ENCODE data around the gene PTPN1.

GRCh38 chr20:50512323-50512722, 2.1 kb downstream of the PTPN1 start:
- TF ChIP-seq, protein P1, sequence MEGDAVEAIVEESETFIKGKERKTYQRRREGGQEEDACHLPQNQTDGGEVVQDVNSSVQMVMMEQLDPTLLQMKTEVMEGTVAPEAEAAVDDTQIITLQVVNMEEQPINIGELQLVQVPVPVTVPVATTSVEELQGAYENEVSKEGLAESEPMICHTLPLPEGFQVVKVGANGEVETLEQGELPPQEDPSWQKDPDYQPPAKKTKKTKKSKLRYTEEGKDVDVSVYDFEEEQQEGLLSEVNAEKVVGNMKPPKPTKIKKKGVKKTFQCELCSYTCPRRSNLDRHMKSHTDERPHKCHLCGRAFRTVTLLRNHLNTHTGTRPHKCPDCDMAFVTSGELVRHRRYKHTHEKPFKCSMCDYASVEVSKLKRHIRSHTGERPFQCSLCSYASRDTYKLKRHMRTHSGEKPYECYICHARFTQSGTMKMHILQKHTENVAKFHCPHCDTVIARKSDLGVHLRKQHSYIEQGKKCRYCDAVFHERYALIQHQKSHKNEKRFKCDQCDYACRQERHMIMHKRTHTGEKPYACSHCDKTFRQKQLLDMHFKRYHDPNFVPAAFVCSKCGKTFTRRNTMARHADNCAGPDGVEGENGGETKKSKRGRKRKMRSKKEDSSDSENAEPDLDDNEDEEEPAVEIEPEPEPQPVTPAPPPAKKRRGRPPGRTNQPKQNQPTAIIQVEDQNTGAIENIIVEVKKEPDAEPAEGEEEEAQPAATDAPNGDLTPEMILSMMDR (IDR thresholded peaks at IDR 0.05): no peak
- TF ChIP-seq RAD21 (IDR thresholded peaks at IDR 0.05; ENCODE audit: low read length) (no peak), ZBTB33 (IDR thresholded peaks at IDR 0.05; ENCODE audit: borderline replicate concordance, low read depth) (no peak), MXI1 (IDR thresholded peaks at IDR 0.05; ENCODE audit: low read depth, low read length) (no peak), MAX (IDR thresholded peaks at IDR 0.05; ENCODE audit: low read depth) (no peak), CHD2 (IDR thresholded peaks at IDR 0.05; ENCODE audit: low read length, partially characterized antibody) (no peak), YY1 (IDR thresholded peaks at IDR 0.05; ENCODE audit: low read depth) (no peak), POLR2AphosphoS5 (IDR thresholded peaks at IDR 0.05; ENCODE audit: low read depth, low read length) (no peak), FOXJ3 (CRISPR knock-in tag; IDR thresholded peaks at IDR 0.05) (no peak), MEF2A (IDR thresholded peaks at IDR 0.05; ENCODE audit: borderline replicate concordance, low read depth) (no peak), IRF3 (IDR thresholded peaks at IDR 0.05; ENCODE audit: low read depth, low read length) (no peak), NFIC (IDR thresholded peaks at IDR 0.05; ENCODE audit: borderline replicate concordance) (no peak), EP300 (IDR thresholded peaks at IDR 0.05; ENCODE audit: borderline replicate concordance in 1 of 2, low read depth in 1 of 2, low read length in 1 of 2) (no peak)
